HG02970 (cell line): Measurements from ENCODE around the gene NRG2.

Source experiments
- ATAC-seq: cut with Tn5 transposase; IDR thresholded peaks from one replicate; pipeline ENCODE4 v1.9.1; 2021; ENCODE audit warnings: mild to moderate bottlenecking, moderate library complexity, moderate number of reproducible peaks; ENCODE audit not compliant: unreplicated experiment, low FRiP score

The NRG2 gene

GRCh38 chr5:139806726-139807646 is 236.1 kb downstream of the NRG2 start:
- ATAC-seq = no peak

- ATAC-seq = no peak
Measured at GRCh38 chr5:139806111-139806510, 237.0 kb downstream of the NRG2 start.

GRCh38 chr5:139805545-139805944 is 237.6 kb downstream of the NRG2 start:
- ATAC-seq = no peak

DNA sequence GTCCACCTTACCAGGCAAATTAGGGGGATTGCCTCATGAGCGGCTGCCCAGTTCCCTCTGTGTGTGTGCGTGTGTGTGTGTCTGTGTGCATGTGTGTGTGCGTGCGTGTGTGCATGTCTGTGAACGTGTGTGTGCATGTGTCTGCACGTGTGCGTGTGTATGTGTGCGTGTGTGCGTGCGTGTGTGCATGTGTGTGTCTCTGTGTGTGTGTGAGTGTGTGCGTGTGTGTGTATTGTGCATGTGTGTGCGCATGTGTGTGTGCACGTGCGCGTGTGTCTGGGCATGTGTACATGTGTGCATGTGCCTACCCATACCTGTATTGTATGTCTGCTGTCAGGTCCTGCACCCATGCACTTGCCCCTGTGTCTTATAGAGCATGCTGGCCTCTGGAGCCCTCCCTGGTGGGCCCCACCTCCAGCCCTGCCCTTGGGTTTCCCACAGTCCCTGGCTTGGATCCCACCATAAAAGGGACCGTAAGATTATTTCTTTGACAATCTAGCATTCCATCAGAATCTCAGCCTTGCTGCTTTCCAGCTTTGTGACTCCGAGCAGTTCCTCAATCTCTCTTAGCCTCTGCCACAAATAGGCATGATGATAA is 238.2 kb downstream of the NRG2 start:
- ATAC-seq = no peak

- ATAC-seq = no peak
Measured at GRCh38 chr5:139803978-139804377, 239.1 kb downstream of the NRG2 start.

- no peak for ATAC-seq
Measured at GRCh38 chr5:139799359-139799758, 243.7 kb downstream of the NRG2 start.

- no peak for ATAC-seq
Measured at GRCh38 chr5:139798883-139799282, 244.2 kb downstream of the NRG2 start.

- no peak for ATAC-seq
Measured at GRCh38 chr5:139797856-139798510, 245.1 kb downstream of the NRG2 start.

DNA sequence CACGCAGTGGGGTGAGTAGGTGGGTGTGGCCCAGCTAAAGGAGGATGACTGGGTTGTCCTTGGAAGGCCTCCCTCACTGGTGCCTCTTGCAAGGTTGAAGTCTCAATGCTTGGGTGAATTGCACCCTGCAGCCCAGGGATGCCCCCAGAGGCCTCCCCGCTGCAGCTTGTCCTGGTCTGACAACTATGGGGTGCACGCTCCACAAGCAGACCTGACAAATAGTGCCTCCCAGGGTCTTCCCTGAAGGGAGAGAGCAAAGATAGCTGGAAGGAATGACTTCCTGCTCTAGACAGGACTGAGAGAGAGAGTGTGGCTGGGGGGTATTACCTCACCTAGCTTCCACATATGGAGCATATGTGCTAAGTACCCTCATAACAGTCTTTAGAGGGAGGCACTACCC is 245.8 kb downstream of the NRG2 start:
- no peak for ATAC-seq
